Measurements from ENCODE around the gene KDR.

DNA sequence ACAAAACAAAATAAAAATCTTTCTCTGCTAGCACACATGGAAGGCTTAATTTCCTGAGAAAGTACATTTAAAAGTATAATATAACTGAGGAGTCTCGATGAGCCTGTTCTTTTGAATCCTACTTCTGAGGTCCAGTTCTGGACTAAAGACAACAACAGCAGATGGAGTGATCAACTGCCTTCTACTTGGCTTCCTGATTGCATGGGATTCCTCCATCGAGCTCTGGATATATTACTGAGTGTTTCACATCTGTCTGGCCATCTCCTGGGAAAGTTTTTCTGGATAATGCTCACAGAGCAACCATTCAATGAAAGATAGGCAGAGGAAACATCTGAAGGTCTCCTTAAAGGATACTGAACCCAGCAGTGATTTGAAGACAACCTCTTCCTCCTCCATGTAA, 42.6 kb downstream of the KDR start:
- TF ChIP-seq, protein P1, sequence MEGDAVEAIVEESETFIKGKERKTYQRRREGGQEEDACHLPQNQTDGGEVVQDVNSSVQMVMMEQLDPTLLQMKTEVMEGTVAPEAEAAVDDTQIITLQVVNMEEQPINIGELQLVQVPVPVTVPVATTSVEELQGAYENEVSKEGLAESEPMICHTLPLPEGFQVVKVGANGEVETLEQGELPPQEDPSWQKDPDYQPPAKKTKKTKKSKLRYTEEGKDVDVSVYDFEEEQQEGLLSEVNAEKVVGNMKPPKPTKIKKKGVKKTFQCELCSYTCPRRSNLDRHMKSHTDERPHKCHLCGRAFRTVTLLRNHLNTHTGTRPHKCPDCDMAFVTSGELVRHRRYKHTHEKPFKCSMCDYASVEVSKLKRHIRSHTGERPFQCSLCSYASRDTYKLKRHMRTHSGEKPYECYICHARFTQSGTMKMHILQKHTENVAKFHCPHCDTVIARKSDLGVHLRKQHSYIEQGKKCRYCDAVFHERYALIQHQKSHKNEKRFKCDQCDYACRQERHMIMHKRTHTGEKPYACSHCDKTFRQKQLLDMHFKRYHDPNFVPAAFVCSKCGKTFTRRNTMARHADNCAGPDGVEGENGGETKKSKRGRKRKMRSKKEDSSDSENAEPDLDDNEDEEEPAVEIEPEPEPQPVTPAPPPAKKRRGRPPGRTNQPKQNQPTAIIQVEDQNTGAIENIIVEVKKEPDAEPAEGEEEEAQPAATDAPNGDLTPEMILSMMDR (IDR thresholded peaks at IDR 0.05 in 2 of 3, conservative IDR thresholded peaks at IDR 0.05 in 1 of 3; ENCODE audit: borderline replicate concordance in 1 of 3, insufficient read depth in 1 of 3, low read depth in 2 of 3, low read length in 2 of 3), result no peak
- TF ChIP-seq POLR2A (IDR thresholded peaks at IDR 0.05; ENCODE audit: borderline replicate concordance, extremely low read depth, insufficient read depth, insufficient read length) (no peak), CEBPB (IDR thresholded peaks at IDR 0.05; ENCODE audit: low read depth) (no peak), EGR1 (IDR thresholded peaks at IDR 0.05; ENCODE audit: low read depth) (no peak), YY1 (IDR thresholded peaks at IDR 0.05; ENCODE audit: extremely low read depth, insufficient replicate concordance, low read depth, low read length) (no peak), RAD21 (IDR thresholded peaks at IDR 0.05; ENCODE audit: low read depth) (no peak), EZH2 (IDR thresholded peaks at IDR 0.05) (no peak), EZH2phosphoT487 (IDR thresholded peaks at IDR 0.05; ENCODE audit: borderline replicate concordance) (no peak), POLR2AphosphoS5 (IDR thresholded peaks at IDR 0.05; ENCODE audit: low read depth, low read length) (no peak)
- TF ChIP-seq, protein P2, sequence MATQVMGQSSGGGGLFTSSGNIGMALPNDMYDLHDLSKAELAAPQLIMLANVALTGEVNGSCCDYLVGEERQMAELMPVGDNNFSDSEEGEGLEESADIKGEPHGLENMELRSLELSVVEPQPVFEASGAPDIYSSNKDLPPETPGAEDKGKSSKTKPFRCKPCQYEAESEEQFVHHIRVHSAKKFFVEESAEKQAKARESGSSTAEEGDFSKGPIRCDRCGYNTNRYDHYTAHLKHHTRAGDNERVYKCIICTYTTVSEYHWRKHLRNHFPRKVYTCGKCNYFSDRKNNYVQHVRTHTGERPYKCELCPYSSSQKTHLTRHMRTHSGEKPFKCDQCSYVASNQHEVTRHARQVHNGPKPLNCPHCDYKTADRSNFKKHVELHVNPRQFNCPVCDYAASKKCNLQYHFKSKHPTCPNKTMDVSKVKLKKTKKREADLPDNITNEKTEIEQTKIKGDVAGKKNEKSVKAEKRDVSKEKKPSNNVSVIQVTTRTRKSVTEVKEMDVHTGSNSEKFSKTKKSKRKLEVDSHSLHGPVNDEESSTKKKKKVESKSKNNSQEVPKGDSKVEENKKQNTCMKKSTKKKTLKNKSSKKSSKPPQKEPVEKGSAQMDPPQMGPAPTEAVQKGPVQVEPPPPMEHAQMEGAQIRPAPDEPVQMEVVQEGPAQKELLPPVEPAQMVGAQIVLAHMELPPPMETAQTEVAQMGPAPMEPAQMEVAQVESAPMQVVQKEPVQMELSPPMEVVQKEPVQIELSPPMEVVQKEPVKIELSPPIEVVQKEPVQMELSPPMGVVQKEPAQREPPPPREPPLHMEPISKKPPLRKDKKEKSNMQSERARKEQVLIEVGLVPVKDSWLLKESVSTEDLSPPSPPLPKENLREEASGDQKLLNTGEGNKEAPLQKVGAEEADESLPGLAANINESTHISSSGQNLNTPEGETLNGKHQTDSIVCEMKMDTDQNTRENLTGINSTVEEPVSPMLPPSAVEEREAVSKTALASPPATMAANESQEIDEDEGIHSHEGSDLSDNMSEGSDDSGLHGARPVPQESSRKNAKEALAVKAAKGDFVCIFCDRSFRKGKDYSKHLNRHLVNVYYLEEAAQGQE (IDR thresholded peaks at IDR 0.05; ENCODE audit: low read depth), result no peak
- TF ChIP-seq, protein P3, sequence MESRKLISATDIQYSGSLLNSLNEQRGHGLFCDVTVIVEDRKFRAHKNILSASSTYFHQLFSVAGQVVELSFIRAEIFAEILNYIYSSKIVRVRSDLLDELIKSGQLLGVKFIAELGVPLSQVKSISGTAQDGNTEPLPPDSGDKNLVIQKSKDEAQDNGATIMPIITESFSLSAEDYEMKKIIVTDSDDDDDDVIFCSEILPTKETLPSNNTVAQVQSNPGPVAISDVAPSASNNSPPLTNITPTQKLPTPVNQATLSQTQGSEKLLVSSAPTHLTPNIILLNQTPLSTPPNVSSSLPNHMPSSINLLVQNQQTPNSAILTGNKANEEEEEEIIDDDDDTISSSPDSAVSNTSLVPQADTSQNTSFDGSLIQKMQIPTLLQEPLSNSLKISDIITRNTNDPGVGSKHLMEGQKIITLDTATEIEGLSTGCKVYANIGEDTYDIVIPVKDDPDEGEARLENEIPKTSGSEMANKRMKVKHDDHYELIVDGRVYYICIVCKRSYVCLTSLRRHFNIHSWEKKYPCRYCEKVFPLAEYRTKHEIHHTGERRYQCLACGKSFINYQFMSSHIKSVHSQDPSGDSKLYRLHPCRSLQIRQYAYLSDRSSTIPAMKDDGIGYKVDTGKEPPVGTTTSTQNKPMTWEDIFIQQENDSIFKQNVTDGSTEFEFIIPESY (IDR thresholded peaks at IDR 0.05; ENCODE audit: extremely low read depth, insufficient replicate concordance, low read length), result no peak

Measured in HCT116 (cell line).